Retinal pigment epithelial cell (primary cell): ENCODE measurements around the gene NCLN.

Source experiments
- DNase-seq: peaks from one replicate; pipeline ENCODE4 v3.0.0-alpha.2; 2010; ENCODE audit warnings: low read depth
- H3K4me3 ChIP-seq: 2 replicates; pipeline ENCODE4 v1.5.1; 2011; ENCODE audit warnings: mild to moderate bottlenecking, low read length, control low read depth, moderate library complexity
- TF ChIP-seq, protein P1 (sequence below): conservative IDR thresholded peaks from 2 replicates; pipeline ENCODE4 v1.5.1; 2011; ENCODE audit warnings: low read depth, low read length, control low read depth, inconsistent platforms

Gene NCLN

DNA sequence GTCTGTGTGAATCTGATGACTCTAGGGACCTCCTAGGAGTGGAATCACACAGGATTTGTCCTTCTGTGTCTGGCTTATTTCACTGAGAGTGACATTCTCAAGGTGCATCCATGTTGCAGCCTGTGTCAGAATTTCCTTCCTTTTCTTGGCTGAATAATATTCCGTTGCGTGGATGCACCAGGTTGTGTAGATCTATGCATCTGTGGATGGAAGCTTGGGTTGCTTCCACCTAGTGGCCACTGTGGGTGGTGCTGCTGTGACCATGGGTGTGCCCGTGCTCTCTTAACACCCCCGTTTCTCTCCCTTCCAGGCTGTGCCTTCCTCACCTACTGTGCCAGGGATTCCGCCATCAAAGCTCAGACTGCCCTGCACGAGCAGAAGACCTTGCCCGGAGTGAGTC is 64.9 kb downstream of the NCLN start:
- H3K4me3 ChIP-seq: no peak overlapping the region
- TF ChIP-seq, protein P1, sequence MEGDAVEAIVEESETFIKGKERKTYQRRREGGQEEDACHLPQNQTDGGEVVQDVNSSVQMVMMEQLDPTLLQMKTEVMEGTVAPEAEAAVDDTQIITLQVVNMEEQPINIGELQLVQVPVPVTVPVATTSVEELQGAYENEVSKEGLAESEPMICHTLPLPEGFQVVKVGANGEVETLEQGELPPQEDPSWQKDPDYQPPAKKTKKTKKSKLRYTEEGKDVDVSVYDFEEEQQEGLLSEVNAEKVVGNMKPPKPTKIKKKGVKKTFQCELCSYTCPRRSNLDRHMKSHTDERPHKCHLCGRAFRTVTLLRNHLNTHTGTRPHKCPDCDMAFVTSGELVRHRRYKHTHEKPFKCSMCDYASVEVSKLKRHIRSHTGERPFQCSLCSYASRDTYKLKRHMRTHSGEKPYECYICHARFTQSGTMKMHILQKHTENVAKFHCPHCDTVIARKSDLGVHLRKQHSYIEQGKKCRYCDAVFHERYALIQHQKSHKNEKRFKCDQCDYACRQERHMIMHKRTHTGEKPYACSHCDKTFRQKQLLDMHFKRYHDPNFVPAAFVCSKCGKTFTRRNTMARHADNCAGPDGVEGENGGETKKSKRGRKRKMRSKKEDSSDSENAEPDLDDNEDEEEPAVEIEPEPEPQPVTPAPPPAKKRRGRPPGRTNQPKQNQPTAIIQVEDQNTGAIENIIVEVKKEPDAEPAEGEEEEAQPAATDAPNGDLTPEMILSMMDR: peak; percentile 54
- no peak for DNase-seq

DNA sequence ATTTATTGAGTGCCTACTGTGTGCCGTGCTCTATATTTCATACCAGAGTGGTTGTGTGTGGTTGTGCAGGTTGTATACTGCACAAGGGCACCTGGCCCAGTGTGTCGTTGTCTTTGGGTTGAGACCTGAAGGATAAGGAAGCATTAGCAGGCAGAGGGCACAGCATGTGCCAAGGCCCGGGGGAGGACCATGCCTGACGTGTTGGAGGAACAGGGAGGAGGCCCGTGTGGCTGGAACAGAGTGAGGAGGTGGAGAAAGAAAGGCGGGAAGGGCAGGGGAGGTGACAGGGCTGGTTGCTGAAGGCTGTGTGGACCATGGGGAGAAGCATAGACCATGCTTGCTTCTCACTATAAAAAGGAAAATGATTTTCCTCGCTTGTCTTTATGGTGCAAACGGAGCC is 65.5 kb downstream of the NCLN start:
- no peak overlapping the region for H3K4me3 ChIP-seq
- TF ChIP-seq, protein P1: no peak
- no peak for DNase-seq

DNA sequence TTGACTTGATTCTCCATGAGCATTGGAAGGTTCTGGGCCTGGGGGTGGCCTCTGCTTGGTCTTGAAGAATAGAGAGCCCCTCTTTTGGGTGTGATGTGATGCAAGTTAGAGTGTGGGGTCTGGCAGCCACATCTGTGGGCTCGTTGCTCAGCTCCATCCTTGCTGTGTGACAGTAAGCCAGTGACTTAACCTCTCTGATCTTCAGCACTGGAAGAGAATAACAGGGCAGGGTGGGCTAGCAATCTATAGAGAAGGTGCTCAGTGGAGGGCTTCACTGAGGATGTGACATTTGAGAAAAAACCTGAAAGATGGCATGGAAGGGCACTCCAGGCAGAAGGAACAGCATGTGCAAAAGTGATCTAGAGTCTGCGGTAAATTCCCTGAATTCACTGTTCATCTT is 66.9 kb downstream of the NCLN start:
- TF ChIP-seq, protein P1: no peak
- DNase-seq: no peak

DNA sequence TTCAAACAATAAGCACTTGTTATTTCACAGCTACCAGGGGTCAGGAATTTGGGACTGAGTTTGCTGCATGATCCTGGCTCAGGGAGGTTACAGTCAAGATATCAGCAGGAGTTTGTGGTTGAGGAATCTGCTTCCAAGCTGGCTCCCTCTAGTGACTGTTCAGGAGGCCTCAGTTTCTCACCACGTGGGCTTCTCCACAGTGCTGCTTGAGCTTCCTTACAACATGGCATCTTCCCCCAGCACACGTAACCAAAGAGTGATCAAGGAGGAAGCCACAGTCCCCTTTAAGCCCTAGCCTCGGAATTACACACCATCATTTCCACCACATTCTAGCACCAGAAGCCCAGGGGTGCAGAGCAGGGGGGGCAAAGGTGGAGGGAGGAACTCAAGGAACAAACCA is 67.5 kb downstream of the NCLN start:
- DNase-seq: no peak
- TF ChIP-seq, protein P1: no peak
- no peak overlapping the region for H3K4me3 ChIP-seq

More for the DNA sequence above, 66.9 kb downstream of the NCLN start:
- no peak overlapping the region for H3K4me3 ChIP-seq

DNA sequence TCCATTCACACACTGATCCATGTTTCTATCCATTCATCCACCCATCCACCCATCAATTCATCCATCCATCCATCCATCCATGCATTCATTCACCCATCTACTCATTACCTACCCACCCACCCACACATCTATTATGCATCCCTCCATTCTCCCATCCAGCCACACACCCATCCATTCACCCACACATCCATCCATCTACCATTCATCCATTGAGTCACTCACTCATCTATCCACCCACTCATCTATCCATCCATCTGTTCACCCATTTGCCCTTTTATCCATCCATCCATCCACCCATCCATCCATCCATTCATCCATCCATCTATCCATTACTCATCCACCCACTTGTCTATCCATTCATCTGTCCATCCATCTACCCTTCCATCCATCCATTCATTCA is 68.8 kb downstream of the NCLN start:
- no peak for DNase-seq

DNA sequence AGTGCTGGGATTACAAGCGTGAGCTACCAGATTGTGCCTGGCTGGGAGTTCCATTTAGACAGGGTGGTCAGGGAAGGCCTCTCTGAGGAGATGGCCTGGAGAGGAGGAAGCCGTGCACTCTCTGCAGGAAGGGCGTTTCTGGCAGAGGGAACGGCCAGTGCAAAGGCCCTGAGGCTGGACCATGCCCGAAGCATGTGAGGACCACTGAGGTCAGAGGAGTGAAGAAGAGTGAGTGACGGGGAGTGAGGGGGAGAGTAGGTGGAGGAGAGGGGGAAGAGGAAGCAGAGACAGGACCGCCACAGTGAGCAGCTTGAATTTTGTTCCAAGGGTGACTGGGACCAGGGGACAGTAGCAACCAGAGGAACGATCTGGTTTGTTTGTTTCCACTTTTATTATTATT is 71.3 kb downstream of the NCLN start:
- no peak overlapping the region for H3K4me3 ChIP-seq
- no peak for DNase-seq
- TF ChIP-seq, protein P1: no peak

More for the DNA sequence above, 68.8 kb downstream of the NCLN start:
- TF ChIP-seq, protein P1: no peak
- no peak overlapping the region for H3K4me3 ChIP-seq
